HTERT RPE-1 (cell line): ENCODE results near the gene SYCE1L.

ENCODE experiments used
- in situ Hi-C: fragments of 300-500 bp; cut with MboI; formaldehyde crosslinking; loops from 4 replicates; pipeline ENCODE4 v1.14.3; 2020; ENCODE audit warnings: low sequenced_read_pairs

The SYCE1L gene

GRCh38 chr16:77197747-77198146 is 1.5 kb upstream of the SYCE1L start:
- in situ Hi-C loops = no loop called here

GRCh38 chr16:77206533-77206932 is 7.3 kb downstream of the SYCE1L start:
- in situ Hi-C loops = no loop called here

GRCh38 chr16:77207030-77207429 is 7.8 kb downstream of the SYCE1L start:
- in situ Hi-C loops = no loop called here

GRCh38 chr16:77208382-77208781 is 9.2 kb downstream of the SYCE1L start:
- in situ Hi-C loops = no loop called here

- in situ Hi-C loops = no loop called here
These were observed 12.9 kb downstream of the SYCE1L start for GRCh38 chr16:77211880-77212740.

GRCh38 chr16:77212741-77213541 is 13.7 kb downstream of the SYCE1L start:
- in situ Hi-C loops = no loop called here

- in situ Hi-C loops = no loop called here
These were observed 14.4 kb downstream of the SYCE1L start for GRCh38 chr16:77213542-77214106.

GRCh38 chr16:77214411-77215138 is 15.4 kb downstream of the SYCE1L start:
- in situ Hi-C loops = no loop called here

GRCh38 chr16:77219437-77219836 is 20.2 kb downstream of the SYCE1L start:
- in situ Hi-C loops = no loop called here

GRCh38 chr16:77220427-77220826 is 21.2 kb downstream of the SYCE1L start:
- in situ Hi-C loops = no loop called here

- in situ Hi-C loops = no loop called here
These were observed 22.3 kb downstream of the SYCE1L start for GRCh38 chr16:77221482-77221881.

GRCh38 chr16:77223184-77223583 is 24.0 kb downstream of the SYCE1L start:
- in situ Hi-C loops = no loop called here

GRCh38 chr16:77225182-77225581 is 26.0 kb downstream of the SYCE1L start:
- in situ Hi-C loops = loop anchor here (25.0 kb wide), 1 partner anchor 362 kb away; no protein-coding TSS in a partner anchor

GRCh38 chr16:77227745-77228144 is 28.5 kb downstream of the SYCE1L start:
- in situ Hi-C loops = loop anchor here (25.0 kb wide), 1 partner anchor 360 kb away; no protein-coding TSS in a partner anchor

GRCh38 chr16:77231047-77231446 is 31.8 kb downstream of the SYCE1L start:
- in situ Hi-C loops = loop anchor here (25.0 kb wide), 1 partner anchor 356 kb away; no protein-coding TSS in a partner anchor

- in situ Hi-C loops = loop anchor here (25.0 kb wide), 1 partner anchor 353 kb away; no protein-coding TSS in a partner anchor
These were observed 34.8 kb downstream of the SYCE1L start for GRCh38 chr16:77233799-77234519.

- in situ Hi-C loops = loop anchor here (25.0 kb wide), 1 partner anchor 353 kb away; no protein-coding TSS in a partner anchor
These were observed 35.4 kb downstream of the SYCE1L start for GRCh38 chr16:77234611-77235010.

GRCh38 chr16:77236063-77236511 is 36.9 kb downstream of the SYCE1L start:
- in situ Hi-C loops = loop anchor here (25.0 kb wide), 1 partner anchor 351 kb away; no protein-coding TSS in a partner anchor

GRCh38 chr16:77238593-77238992 is 39.4 kb downstream of the SYCE1L start:
- in situ Hi-C loops = loop anchor here (25.0 kb wide), 1 partner anchor 349 kb away; no protein-coding TSS in a partner anchor

GRCh38 chr16:77242471-77242870 is 43.3 kb downstream of the SYCE1L start:
- in situ Hi-C loops = loop anchor here (25.0 kb wide), 1 partner anchor 345 kb away; no protein-coding TSS in a partner anchor
